Measurements from ENCODE around the gene NUBPL.

The NUBPL gene, protein sequence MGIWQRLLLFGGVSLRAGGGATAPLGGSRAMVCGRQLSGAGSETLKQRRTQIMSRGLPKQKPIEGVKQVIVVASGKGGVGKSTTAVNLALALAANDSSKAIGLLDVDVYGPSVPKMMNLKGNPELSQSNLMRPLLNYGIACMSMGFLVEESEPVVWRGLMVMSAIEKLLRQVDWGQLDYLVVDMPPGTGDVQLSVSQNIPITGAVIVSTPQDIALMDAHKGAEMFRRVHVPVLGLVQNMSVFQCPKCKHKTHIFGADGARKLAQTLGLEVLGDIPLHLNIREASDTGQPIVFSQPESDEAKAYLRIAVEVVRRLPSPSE

DNA sequence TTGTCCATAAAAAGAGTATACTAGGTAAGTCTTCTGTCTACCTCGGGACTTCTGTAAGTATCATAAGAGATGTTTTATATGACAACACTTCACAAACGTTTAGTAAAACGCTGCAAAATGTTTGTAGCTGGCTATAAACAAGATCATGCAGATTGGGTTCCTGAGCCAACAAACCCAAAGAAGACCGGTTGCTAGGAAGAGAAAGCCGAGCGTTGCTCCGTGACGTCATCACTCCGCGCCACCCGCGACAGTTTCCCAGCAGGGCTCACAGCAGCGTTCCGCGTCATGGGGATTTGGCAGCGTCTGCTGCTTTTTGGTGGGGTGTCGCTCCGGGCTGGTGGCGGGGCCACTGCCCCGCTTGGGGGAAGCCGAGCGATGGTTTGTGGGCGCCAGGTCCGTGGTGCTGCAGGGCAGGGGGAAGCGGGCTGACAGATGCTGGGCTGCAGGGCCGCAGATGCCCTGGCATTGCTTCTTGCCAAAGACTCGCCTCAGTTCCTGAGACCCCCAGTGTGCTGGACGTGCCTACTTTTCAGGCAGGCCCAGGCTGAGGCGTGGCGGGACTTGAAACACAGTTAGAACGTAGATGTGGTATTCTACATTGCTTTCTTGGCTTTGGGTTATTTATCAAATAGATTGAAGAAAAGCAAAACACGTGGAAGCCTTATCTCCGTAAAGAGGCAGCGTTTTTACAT, at the start of gene NUBPL:
Gene NUBPL, plus strand, starts transcription at position 250 of the 692 bp plus-strand sequence. Its CDS starts 36 bp downstream, at position 286.
- peak; percentile 90 for DNase-seq

DNA sequence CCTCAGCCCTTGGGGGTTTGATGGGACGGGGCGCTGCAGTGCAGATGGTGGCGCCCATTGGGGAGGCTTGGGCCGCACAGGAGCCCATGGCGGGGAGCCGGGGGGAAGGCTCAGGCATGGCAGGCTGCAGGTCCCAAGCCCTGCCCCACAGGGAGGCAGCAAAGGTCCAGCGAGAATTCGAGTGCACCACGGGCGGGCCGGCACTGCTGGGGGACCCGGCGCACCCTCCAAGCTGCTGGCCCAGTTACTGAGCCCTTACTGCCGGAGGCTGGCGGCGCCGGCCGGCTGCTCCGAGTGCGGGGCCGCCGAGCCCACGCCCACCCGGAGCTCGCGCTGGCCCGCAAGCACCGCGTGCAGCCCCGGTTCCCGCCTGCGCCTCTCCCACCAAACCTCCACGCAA, 34.1 kb upstream of the NUBPL start:
- DNase-seq = no peak

DNA sequence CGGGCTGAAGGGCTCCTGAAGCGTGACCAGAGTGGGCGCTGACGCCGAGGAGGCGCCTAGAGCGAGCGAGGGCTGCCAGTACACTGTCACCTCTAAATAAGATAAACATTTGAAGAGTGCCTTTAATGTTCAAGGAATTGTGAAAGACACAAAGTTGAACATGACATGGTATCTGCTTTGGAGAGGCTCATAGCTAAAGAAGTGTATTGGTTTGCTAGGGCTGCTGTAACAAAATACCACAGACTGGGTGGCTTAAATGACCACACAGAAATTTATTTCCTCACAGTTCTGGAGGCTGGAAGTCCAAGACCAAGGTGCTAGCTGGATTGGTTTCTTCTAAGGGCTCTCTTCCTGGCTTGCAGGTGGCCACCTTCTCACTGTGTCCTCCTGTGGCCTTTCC, 33.7 kb upstream of the NUBPL start:
- DNase-seq = no peak

DNA sequence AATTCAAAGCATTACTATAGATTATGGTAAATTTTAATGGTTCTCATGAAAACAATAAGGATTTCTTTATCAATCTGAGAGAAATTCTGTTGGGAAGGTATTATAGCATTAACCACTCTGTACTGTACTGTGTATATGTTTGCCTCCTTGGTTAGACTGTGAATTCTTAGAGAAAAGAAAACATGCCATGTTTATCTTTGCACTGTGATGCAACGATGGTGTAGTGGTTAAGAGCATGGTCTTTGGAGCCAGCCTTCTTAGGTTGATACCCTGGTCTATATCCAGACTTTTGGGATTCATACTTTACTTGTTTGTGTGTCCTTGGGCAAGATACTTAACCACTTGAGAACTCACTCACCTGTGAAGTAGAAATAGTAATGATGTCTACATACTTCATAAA, 32.2 kb upstream of the NUBPL start:
- no peak for DNase-seq

DNA sequence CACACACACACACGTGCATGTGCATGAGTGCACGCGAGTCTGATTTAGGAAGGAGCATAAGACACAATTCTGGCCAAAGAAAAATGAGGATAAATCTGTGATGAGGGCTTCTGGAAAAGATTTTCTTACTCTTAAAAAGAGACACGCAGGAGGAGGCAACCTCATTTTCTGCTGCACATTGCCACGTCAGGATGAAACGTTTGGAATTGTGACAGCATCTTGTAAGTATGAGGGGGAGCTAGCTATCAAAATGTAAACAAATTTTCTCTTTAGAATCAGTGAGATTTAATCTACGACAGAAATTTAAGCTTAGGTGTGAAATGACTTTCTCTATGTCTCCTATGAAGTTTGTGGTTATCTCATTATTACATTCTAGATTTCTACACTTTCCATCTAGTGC, 31.1 kb upstream of the NUBPL start:
- DNase-seq = no peak

DNA sequence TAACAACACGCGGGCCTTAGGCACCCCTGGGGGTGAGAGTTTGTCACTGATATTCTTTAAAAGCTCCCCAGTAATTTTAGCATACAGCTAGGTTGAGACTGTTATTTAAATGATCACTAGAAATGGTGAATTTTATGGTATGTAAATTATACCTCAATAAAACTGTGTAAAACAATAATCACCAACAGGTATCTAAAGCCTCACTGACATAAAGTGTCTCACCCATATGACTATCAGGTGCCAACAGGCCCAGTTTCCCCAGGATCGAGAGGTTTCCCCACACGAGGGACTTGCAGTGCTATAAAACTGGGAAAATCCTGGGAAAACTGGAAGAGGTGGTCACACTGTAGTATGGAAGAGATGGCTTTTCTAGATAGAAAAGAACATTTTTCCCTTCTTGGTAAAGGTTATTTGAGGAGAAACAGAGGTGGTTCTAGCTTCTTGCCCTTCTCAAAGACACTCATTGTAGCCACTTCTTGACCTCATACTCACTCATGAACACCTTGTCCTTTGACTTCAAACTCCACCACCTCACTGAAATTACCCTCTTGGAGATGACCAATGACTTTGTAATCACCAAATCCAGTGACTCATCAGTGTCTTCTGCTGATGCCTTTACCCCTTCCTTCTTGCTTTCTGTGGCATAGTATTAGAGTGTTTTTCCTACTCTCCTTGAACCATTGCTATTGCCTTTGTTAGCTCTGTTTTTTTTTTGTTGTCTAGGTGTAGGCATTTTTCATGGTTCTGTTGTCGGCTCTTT, 24.8 kb upstream of the NUBPL start:
- DNase-seq = no peak

DNA sequence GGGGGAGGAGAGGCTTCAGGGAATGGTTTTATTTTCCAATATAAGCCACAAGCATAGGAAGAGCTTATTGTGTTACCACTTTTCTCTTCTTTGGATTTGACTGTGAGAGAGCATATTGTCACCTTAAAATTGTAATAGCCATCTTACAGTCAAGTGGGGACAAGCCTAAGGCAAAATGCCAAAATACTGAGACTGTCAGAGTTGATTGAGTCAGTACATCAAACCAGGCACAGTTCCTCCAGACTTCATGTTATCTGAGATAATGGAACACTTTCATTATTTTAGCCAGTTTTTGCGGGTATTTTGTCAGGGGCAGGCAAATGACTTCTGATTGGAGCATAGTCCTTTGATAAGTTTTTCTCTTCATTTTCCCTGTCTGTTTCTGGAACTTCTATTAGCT, 19.5 kb upstream of the NUBPL start:
- DNase-seq = no peak

DNA sequence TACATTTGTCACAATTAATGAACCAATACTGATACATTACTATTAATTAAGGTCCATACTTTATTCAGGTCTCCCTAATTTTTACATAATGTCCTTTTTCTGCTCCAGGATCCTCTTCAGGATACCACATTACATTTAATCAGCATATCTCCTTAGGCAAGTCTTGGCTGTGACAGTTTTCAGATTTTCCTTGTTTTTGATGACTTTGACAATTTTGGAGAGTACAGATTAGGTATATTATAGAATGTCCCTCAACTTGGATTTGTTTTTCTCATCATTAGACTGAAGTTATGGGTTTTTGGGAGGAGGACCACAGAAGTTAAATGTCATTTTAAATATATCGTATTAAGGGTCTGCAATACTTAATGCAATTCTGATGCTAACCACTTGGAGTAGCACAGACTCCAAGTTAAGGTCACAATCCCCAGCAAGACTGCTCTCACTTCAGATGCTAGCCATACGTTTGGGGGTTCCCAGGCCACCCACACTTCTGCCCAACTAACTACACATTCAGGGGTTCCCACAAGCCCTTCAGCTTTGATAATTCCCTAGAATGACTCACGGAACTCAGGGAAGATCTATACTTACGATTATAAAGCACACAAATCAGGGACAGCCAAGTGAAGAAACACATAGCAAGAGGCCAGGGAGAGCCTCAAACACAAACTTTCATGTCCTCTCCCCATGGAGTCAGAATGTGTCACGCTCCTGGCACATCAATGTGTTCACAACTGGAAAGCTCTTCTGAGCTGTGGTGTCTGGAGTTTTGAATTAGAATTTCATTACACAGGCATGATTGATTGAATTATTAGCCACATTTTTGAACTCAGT, 17.0 kb upstream of the NUBPL start:
- no peak for DNase-seq

DNA sequence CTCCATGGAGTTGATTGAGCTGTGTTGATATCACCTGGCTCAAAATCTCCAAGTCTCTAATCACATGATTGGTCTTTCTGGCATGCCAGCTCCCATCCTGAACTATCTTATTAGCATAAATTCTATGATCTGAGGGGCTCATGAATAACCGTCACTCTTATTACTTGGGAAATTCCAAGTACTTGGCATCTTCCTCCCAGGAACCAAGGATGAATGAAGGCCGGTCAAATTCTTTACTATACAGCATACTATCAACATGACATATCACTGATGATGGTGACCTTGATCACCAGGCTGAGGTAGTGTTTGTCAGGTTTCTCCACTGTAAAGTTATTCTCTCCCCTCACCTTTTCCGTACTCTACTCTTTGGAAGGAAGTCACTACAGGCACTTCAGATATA, 16.4 kb upstream of the NUBPL start:
- no peak for DNase-seq

DNA sequence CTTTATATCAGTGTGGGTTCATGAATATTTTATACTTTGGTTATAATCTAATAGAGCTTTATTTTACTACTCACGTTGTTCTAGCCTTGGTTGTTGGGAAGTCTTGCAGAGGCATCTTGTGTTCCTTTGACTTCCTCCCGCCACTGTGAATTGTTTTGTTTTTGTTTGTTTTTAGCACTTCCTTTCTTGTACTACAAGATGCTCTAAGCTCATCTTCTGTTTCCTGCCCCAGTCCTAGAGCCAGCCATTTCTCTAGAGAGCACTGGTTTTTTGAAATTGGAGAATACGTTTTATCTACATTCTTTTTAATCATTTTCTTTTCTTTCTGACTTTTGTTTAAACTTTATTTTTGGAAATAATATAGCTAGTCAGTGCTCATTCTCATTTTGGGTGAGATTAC, 15.9 kb upstream of the NUBPL start:
- DNase-seq = no peak

DNA sequence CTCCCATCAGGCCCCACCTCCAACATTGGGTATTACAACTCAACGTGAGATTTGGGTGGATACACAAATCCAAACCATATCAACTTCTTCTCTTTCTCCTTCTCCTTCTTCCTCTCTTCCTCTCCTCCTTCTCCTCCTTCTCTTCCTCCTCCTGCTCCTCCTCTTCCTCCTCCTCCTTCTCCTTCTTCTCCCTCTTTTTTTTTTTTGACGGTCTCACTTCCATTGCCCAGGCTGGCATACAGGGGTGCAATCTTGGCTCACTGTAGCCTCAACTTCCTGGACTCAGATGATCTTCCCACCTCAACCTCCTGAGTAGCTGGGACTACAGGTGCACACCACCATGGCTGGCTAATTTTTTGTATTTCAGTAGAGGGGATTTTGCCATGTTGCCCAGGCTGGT, 11.4 kb upstream of the NUBPL start:
- DNase-seq = no peak

DNA sequence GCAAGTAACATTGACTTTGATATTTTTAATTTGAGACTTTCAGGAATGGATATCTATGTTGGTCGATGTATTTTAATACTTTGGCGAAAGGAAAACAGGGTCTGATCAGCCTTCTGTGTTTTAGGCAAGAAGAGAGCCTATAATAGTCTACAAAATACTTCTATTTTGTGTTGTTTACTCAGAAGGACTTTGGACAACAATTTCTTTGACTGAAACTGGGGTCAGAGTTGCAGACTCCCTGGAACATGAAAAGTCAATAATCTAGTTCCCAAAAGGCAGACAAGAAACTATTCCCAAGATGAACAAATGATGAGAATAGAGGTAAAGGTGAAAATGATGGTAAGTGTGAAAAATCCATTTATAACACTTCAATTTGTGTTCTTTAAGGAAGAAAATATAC, 10.6 kb upstream of the NUBPL start:
- DNase-seq = no peak

DNA sequence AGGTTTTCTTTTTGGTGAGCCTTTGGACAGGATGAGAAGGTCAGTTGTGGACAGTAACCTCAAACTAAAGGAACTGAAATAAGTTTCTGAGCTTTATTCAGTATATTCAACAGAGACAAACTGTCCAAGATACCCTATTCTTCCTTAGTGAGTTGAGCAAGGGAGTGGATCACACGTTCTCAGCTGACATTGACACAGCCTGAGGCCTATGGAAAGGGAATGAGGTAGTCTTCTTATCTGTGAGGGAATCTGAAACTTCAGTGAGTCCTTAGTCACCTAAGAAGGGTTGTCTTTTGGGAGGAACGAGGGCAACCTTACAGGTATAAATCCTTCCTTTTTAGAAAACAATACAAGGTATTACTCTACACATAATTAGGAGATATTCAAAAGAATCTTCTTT, 5.0 kb upstream of the NUBPL start:
- DNase-seq = no peak

DNA sequence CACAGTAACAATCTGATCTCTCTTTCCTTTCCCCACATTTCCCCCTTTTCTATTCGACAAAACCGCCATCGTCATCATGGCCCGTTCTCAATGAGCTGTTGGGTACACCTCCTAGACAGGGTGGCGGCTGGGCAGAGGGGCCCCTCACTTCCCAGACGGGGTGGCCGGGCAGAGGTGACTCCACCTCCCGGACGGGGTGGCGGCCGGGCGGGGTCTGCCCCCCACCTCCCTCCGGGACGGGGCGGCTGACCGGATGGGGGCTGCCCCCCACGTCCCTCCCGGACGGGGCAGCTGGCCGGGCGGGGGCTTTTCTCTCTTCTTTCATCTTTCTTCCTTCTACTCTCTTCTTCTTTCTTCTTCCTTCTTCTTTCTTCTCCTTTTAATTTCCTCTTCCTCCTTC, 1.3 kb upstream of the NUBPL start:
- DNase-seq = no peak

DNA sequence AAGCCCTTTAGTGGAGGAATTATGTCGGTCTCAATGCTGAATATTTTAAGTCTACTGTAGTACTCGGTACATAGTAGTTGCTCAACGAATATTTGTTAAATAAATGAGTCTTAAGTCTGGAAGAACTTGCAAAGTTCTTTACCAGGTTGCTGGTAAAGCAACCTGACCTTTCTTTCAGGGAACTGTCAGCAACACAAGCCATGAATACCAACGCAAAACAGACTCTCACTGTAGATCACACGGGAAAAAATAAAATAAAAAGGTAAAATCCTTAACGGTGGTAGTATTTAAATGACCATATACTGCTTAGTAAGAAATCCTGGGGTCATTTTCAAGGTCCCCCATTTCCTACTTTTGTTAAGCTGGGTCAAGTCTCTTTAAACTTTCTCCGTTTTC, 447 bp upstream of the NUBPL start:
- DNase-seq = no peak

DNA sequence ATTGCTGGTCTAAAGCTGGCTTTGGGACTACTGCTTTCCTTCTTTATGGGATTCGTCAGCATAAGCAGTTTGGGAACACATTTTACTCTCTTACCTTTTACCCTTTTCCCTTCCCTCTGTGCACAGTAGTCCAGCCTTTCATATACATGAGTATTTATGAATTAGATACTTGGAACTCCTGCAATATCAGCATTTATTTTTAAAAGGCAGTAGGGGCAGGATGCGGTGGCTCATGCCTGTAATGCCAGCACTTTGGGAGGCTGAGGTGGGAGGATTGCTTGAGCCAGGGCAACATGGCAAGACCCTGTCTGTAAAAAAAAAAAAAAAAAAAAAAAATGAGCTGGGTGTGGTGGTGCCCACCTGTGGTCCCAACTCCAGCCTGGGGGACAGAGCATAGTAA, 3.0 kb downstream of the NUBPL start:
- no peak for DNase-seq

DNA sequence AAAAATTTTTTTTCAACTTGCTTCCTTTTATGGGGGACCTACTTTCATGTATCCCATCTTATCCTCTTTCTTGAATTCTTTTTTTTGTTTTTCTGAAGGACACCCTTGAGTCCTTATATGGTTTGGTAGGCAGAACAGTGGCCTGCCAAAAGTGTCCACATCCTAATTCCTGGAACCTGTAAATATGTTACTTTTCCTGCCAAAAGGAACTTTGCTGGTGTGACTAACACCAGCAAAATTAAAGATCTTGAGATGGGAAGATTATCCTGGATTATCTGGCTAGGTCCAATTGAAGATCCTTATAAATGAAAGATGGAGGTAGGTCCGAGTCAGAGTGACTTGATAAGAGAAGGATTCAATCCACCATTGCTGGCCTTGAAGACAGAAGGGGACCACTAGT, 5.3 kb downstream of the NUBPL start:
- no peak for DNase-seq

DNA sequence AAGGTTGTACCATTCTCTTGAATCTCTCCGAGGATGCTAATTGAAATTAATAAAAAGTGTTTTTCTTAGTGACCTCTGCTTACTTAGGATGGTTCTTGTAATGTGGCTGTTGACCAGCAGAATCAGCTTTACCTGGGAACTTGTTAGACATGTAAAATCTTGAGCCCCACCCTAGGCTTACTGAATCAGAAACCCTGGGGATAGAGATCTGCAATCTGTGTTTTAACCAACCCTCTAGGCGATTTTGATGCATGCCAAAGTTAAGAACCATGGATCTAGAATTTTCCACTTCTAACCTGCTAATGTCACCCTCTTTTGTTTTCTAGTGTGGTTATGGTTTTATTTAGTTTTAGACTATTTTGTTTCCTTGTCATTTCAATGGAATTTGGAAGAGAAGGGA, 6.5 kb downstream of the NUBPL start:
- DNase-seq = no peak

DNA sequence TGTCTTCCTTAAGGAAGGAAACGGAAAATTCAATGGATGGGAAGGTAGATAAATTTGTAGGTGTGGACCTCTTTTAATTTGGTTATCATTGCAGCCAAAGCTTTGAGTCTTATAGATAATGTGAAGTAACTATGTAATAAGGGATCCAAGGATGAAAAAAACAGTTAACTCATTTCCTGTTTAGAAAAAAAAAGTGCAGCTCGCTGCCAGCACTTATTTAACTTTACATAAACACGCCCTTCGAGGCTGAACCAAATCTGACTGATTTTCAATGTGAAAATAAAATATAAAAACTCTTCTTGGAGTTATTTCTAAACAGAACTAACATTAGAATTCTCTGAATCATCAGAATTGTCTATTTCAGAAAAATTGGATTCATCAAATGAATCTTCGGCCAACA, 7.0 kb downstream of the NUBPL start:
- DNase-seq = no peak

DNA sequence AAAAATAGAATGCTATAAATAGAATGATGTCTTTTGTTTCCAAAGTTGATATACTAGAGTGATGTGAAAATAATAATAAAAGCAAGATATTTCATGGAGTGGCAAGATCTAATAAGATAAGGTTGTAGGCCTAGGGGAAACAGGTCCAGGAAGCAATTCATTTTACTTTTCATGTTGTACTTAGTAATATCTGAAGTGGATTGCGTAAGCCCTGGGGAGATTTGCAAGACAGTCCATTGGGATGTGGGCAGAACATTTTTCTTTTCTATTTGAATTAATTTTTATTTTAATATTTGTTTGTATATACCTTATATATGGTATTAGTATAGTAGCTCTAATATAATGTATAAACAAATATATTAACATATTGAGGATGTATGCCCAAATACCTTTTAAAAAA, 7.5 kb downstream of the NUBPL start:
- no peak for DNase-seq

DNA sequence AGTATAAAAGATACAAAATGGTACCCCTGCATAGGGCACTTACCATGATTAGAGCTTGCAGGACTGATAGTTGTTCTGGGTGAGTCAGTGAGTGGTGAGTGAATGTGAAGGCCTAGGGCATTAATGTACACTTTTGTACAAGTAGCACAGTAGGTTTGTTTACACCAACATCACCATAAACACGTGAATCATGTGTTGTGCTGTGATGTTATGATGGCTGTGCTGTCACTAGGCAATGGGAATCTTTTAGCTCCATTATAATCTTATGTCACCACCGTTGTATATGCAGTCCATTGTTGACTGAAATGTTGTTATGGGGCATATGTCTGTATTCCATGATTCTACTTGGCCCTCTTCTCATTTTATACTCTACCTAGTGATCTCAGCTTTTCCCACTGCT, 11.8 kb downstream of the NUBPL start:
- no peak for DNase-seq

DNA sequence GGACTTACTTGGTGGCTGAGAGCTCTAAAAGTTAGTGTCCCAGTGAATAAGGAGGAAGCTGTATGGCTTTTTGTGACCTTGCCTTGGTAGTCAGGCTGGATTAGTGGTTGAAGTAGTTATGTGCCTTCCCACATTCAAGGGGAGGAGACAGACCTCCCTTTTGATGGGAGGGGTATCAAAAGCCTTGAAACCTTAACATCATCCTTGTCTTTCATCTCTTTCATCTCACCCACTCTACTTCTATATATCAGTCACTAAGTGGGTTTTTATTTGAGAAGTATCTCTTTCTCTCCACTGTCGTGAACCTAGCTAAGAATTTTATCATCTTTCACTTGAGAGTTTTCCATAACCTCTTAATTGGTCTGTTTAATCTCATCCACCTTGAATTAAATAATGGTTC, 15.7 kb downstream of the NUBPL start:
- DNase-seq = no peak

DNA sequence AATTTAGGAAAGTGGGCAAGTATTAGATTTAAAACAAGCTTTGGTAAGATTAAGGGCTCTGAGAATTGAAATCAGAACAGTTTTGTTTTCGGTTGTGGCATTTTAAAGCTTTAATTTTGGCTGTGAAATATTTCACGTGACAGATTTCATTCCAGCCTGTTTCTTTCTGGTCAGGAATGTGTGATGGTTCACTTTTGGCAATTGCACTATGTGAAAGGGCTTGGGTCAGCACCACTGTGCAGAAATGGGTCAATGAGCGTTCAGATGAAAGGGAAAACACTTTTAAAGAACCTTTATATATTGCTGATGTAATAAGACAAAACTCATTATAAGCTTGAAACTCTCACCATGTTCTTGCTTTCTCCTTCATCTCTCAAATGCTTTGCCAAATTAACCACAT, 17.1 kb downstream of the NUBPL start:
- DNase-seq = no peak

Data from T1000 (cell line).